NCI-H82 (cell line): ENCODE data around the gene TMEM98.
"Not testable (repeated sequence)": the region's sequence is repeated elsewhere in the genome, so short reads cannot be mapped to it uniquely, and the experiment has no call there.

Experiments
- DNase-seq: peaks from one replicate; lab custom pipeline; 2025; lab: John Stamatoyannopoulos, UW

The TMEM98 gene

DNA sequence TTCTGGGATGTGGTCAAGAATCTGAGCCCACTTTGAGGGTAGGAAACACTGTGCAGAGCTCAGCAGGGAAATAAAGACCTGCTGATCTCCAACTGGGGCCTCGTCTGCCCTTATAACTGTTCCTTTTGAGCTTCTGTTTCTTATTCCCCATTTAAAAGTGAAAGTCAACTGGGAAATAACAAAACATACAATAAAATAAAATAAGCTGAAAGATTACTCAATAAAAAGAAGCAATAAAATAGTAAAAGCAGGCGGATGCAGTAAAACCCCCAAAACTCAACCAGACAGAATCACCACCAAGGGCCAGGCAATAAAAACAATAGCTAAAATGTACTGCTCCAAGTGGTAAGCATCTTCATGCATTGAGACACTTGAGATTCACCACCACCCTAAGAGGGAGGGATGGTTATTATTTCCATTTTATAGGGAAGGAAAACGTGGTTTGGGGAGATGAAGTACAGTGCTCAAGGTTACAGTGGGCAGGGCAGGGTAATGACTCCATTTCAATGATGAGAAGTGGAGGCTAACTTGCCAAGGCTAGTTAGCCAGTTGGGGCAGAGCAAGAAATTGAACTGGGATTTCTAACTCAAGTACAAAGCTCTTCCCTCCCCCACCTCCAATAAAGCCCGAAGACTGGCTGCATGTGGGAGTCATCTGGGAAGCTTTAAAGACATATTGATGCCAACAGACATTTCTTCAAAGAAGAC is 57.2 kb downstream of the TMEM98 start:
- DNase-seq: no peak

DNA sequence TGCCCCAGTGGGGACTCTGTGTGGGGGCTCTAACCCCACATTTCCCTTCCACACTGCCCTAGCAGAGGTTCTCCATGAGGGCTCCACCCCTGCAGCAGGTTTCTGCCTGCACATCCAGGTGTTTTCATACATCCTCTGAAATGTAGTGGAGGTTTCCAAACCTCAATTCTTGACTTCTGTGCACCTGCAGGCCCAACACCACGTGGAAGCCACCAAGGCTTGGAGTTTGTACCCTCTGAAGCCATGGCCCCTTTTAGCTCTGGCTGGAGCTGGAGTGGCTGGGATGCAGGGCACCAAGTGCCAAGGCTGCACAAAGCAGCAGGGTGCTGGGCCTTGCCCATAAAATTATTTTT is 59.5 kb downstream of the TMEM98 start:
- not testable (repeated sequence) for DNase-seq

DNA sequence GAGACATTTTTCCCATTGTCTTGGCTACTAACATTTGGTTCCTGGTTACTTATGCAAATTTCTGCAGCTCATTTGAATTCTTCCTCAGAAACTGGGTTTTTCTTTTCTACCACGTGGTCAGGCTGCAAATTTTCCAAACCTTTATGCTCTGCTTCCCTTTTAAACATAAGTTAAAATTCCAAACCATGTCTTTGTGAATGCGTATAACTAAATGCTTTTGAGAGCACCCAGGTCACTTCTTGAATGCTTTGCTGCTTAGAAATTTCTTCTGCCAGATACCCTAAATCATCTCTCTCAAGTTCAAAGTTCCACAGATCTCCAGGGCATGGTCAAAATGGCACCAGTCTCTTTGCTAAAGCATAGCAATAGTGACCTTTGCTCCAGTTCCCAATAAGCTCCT is 59.9 kb downstream of the TMEM98 start:
- not testable (repeated sequence) for DNase-seq

DNA sequence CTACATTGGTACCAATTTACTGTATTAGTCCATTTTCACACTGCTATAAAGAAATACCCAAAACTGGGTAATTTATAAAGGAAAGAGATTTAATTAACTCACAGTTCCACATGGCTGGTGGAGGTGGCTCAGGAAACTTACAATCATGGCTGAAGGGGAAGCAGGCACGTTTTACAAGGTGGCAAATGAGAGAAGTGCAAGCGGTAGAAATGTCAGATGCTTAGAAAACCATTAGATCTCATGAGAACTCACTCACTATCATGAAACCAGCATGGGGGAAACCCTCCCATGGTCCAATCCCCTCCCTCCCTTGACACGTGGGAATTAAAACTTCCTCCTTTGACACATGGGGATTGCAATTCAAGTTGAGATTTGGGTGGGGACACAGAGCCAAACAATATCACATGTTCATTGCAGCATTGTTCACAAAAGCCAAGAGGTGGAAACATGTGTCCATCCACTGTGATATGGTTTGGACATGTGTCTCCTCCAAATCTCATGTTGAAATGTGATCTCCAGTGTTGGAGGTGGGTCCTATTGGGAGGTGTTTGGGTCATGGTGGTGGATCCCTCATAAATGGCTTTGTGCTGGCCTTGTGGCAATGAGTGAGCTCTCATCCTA is 60.6 kb downstream of the TMEM98 start:
- DNase-seq: no peak

DNA sequence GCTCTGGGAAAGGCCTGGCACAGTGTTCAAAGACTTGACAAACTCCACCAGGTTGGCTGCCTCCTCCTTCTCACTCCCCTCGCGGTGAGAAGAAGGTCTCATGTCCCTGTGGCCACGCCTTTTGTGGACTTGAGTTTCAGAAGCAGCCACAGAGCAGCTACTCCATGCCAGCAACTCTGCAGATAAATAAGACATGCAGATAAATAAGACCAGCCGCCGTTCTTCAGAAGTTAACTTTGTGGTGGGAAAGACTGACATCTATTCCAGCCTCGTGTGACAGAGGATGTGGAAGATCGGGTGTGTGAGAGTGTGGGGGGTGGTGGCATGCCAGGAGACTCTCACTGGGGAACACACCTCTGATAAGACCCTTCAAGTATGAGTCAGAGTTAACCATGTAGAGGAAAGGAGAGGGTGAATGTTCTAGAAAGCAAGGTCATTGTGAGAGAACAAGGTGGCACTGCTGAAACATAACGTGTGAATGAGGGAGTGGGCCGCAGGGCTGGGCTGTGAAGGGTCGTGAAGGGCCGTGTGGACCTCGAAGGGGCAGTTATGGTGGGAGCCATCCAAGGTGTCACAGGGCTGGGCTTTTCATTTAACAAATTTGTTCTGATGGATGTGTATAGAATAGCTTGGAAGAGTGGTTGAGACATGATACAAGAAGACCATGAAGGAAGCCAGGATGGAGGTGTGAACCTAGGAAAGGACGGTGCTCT is 64.5 kb downstream of the TMEM98 start:
- no peak for DNase-seq

DNA sequence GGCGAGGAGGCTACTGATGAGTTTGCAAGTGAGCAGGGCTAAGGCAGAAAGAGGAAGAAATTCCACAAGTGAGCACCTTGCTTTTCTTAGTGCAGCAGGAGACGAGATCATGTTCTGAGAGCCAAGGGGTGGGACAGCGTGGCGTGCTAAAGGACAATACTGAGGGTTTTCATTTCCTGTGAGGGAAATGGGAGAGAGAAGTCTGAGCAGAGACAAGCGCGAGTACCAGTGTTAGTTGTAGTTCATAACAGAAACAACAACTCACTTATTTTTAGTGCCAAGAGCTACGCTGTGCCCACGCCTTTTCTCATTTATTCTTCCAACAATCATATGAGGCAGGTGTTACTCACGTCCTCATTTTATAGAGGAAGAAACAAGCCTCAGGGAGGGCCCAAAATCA is 66.0 kb downstream of the TMEM98 start:
- no peak for DNase-seq
